ENCODE data around the gene TMEM63A. TPM values are rescaled to one million over a fixed set of nuclear protein-coding genes. Genes with fewer than 3 reads are reported as not detected.

The TMEM63A gene
- total RNA-seq, 1 experiment from 2014 or later, result 115 TPM

- Histone ChIP-seq H3K4me2 (no peak overlapping the region), H3K27ac (no peak overlapping the region), H4K20me1 (ENCODE audit: insufficient read depth) (no peaks in the 10 kb centered on the region), H2AFZ (no peak overlapping the region), H3K9me2 (ENCODE audit: insufficient read depth) (no peaks in the 10 kb centered on the region), H3K27me3 (ENCODE audit: insufficient read depth, low read depth) (no peaks in the 10 kb centered on the region), H3K4me1 (replicated peaks; ENCODE audit: insufficient read depth) (no peaks in the 10 kb centered on the region), H3K36me3 (ENCODE audit: low read depth) (no peaks in the 10 kb centered on the region), H3K9me3 (ENCODE audit: insufficient read depth, low read depth) (no peaks in the 10 kb centered on the region), H3K79me2 (ENCODE audit: low read depth) (no peaks in the 10 kb centered on the region), H3K4me3 (no peak overlapping the region), H3F3A (ENCODE audit: insufficient read depth, low read depth) (no peaks in the 10 kb centered on the region)
- DNase-seq, result no peak
- BruUV-seq (replicated peaks), result no TSS peak
- ChIA-PET CTCF (no interaction called here), POLR2A (ENCODE audit: unreplicated experiment) (no interaction called here)
- intact Hi-C loops (cut with micrococcal nuclease; ENCODE audit: unreplicated experiment), result no loop called here
- no peak for TF ChIP-seq EZH2 (IDR thresholded peaks at IDR 0.05; ENCODE audit: low read depth)
- TF ChIP-seq, protein P1, sequence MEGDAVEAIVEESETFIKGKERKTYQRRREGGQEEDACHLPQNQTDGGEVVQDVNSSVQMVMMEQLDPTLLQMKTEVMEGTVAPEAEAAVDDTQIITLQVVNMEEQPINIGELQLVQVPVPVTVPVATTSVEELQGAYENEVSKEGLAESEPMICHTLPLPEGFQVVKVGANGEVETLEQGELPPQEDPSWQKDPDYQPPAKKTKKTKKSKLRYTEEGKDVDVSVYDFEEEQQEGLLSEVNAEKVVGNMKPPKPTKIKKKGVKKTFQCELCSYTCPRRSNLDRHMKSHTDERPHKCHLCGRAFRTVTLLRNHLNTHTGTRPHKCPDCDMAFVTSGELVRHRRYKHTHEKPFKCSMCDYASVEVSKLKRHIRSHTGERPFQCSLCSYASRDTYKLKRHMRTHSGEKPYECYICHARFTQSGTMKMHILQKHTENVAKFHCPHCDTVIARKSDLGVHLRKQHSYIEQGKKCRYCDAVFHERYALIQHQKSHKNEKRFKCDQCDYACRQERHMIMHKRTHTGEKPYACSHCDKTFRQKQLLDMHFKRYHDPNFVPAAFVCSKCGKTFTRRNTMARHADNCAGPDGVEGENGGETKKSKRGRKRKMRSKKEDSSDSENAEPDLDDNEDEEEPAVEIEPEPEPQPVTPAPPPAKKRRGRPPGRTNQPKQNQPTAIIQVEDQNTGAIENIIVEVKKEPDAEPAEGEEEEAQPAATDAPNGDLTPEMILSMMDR (conservative IDR thresholded peaks at IDR 0.05), result no peak
Measured at GRCh38 chr1:225909477-225909876, 27.3 kb upstream of the TMEM63A start.

DNA sequence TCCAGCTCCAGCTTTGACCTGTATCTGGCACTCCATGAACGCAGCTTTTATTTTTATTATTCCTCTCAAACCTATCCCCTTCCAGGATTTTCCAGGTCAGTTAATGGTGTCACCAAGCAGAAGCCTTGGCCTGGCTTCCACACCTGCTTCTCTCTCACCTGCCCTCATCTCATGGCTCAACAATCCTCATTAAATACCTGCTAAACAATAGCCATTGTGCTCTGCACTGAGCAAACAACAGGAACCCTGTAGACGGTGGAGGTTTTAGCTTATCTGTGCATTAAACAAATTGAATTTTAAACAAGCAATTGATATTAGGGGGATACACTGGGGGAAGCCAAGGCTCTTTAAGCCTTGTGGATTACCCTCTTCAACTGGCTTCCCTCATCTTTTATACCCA is 26.6 kb upstream of the TMEM63A start:
- intact Hi-C loops (cut with micrococcal nuclease; ENCODE audit: unreplicated experiment), result no loop called here
- Histone ChIP-seq H4K20me1 (ENCODE audit: insufficient read depth) (no peaks in the 10 kb centered on the region), H3K9me2 (ENCODE audit: insufficient read depth) (no peaks in the 10 kb centered on the region), H3F3A (ENCODE audit: insufficient read depth, low read depth) (no peaks in the 10 kb centered on the region), H3K4me2 (no peak overlapping the region), H3K27ac (no peak overlapping the region), H3K79me2 (ENCODE audit: low read depth) (no peaks in the 10 kb centered on the region), H3K4me1 (replicated peaks; ENCODE audit: insufficient read depth) (no peaks in the 10 kb centered on the region), H3K4me3 (no peak overlapping the region), H3K9me3 (ENCODE audit: insufficient read depth, low read depth) (no peaks in the 10 kb centered on the region), H2AFZ (no peak overlapping the region), H3K27me3 (ENCODE audit: insufficient read depth, low read depth) (no peaks in the 10 kb centered on the region), H3K36me3 (ENCODE audit: low read depth) (no peaks in the 10 kb centered on the region)
- TF ChIP-seq EZH2 (IDR thresholded peaks at IDR 0.05; ENCODE audit: low read depth), result no peak
- TF ChIP-seq, protein P1 (conservative IDR thresholded peaks at IDR 0.05), result no peak
- ChIA-PET POLR2A (ENCODE audit: unreplicated experiment) (no interaction called here), CTCF (no interaction called here)
- BruUV-seq (replicated peaks), result no TSS peak
- no peak for DNase-seq

DNA sequence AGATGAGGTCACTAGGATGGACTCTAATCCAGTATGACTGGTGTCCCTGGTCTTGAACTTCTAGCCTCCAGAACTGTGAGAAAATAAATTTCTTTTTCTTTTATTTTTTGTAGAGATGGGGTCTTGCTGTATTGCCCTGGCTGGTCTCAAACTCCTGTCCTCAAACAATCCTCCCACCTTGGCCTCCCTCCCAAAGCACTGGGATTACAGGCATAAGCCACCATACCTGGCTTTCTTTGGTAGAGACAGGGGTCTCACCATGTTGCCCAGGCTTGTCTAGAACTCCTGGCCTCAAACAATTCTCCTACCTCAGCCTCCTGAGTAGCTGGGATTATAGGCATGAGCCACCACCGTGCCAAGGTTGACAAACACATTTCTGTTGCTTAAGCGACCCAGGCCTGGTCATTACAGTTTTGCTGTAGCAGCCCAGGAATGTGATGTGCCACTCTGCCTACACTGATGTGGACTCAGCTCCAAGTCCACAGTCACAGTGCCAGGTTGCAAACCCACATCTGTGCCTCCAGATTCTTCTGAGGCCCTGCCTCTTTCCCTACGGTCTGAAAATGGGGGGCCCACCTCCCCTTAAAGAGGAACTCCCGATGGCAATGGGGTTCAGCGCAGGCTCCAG is 25.9 kb upstream of the TMEM63A start:
- POLR2A ChIA-PET (ENCODE audit: unreplicated experiment), result no interaction called here
- Histone ChIP-seq H3K4me3 (no peak overlapping the region), H3K4me1 (replicated peaks; ENCODE audit: insufficient read depth) (no peaks in the 10 kb centered on the region), H3K27me3 (ENCODE audit: insufficient read depth, low read depth) (no peaks in the 10 kb centered on the region), H3F3A (ENCODE audit: insufficient read depth, low read depth) (no peaks in the 10 kb centered on the region), H3K9me3 (ENCODE audit: insufficient read depth, low read depth) (no peaks in the 10 kb centered on the region), H4K20me1 (ENCODE audit: insufficient read depth) (no peaks in the 10 kb centered on the region), H3K36me3 (ENCODE audit: low read depth) (no peaks in the 10 kb centered on the region), H2AFZ (no peak overlapping the region), H3K79me2 (ENCODE audit: low read depth) (no peaks in the 10 kb centered on the region), H3K27ac (no peak overlapping the region), H3K9me2 (ENCODE audit: insufficient read depth) (no peaks in the 10 kb centered on the region), H3K4me2 (no peak overlapping the region)
- intact Hi-C loops (cut with micrococcal nuclease; ENCODE audit: unreplicated experiment), result no loop called here
- TF ChIP-seq, protein P1 (conservative IDR thresholded peaks at IDR 0.05), result no peak
- no peak for TF ChIP-seq EZH2 (IDR thresholded peaks at IDR 0.05; ENCODE audit: low read depth)
- CTCF ChIA-PET, result no interaction called here
- no peak for DNase-seq
- no TSS peak for BruUV-seq (replicated peaks)

All from PC-9 (cell line).